Mucosa of stomach (tissue), 1 donor: ENCODE data around the gene GHDC.
"Not testable (repeated sequence)": the region's sequence is repeated elsewhere in the genome, so short reads cannot be mapped to it uniquely, and the experiment has no call there.

Experiments
- H3K27me3 ChIP-seq: one replicate; pipeline ENCODE4 v1.7.0; 2013; ENCODE audit warnings: mild to moderate bottlenecking, low read length; ENCODE audit not compliant: control insufficient read depth, insufficient read depth
- H3K36me3 ChIP-seq: one replicate; pipeline ENCODE4 v1.7.0; 2013; ENCODE audit warnings: low read length; ENCODE audit not compliant: control insufficient read depth, insufficient read depth
- H3K4me1 ChIP-seq: one replicate; pipeline ENCODE4 v1.7.0; 2013; ENCODE audit warnings: mild to moderate bottlenecking, low read length; ENCODE audit not compliant: control insufficient read depth, insufficient read depth
- H3K4me3 ChIP-seq: one replicate; pipeline ENCODE4 v1.7.0; 2013; ENCODE audit warnings: low read length
- H3K9ac ChIP-seq: one replicate; pipeline ENCODE4 v1.7.0; 2013; ENCODE audit warnings: mild to moderate bottlenecking, low read length, moderate library complexity
- H3K9me3 ChIP-seq: one replicate; pipeline ENCODE4 v1.7.0; 2013; ENCODE audit warnings: mild to moderate bottlenecking, low read length, moderate library complexity; ENCODE audit not compliant: control insufficient read depth
- donor health status: Pancreatic carcinoma.

The GHDC gene

DNA sequence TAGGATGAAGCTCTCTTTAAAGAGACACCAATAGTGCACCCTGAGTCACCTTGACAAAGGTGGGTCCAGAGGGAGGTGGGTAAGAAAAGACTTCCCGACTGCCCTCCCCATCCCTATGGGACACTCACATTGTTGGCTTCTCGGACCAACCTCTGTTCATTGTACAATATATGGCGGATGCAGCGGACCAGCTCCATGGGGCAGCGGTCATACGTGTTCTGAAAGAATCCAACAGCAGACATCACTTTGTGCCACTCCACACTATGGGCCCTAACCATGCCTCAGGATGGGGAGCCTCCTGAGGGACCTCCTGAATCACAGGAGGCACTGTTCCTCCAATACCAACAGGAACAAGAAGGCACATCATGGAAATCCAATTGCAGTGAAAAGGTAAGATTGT is 30.4 kb upstream of the GHDC start:
- Histone ChIP-seq H3K4me3 (no peak overlapping the region), H3K27me3 (no peaks in the 10 kb centered on the region), H3K9ac (no peak overlapping the region), H3K36me3 (no peaks in the 10 kb centered on the region), H3K9me3 (no peaks in the 10 kb centered on the region), H3K4me1 (no peaks in the 10 kb centered on the region)

DNA sequence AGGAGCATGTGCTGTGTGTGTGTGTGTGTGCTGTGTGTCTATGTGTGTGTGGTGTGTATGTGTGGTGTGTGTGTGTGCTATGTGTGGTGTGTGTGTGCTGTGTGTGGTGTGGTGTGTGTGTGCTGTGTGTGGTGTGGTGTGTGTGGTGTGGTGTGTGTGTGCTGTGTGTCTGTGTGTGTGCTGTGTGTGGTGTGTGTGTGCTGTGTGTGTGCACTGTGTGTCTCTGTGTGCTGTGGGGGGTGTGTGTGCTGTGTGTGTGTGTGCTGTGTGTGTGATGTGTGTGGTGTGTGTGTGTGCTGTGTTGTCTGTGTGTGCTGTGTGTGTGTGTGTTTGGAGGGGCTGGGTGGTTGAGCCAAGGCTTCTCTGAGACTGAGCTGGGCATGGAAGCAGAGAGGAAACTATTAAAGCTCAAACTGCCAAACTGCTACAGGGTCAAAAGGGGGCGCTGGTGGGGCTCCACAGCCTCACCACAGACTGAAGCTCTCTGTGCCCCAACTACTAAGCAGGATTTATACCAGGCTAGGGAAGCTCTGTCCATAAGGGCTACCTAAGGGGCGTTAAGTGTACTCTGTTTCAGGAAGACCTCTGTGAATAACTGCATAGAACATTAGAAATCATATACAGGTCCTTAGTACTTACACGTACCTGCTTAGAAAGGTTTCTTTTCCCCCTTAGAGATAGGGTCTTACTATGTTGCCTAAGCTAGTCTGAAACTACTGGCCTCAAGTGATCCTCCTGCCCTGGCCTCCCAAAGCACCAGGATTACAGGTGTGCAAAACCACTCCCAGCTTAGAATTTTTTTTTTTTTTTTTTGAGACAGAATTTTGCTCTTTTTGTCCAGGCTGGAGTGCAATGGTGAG is 27.8 kb upstream of the GHDC start:
- no peaks in the 10 kb centered on the region for H3K36me3 ChIP-seq
- no peaks in the 10 kb centered on the region for H3K9me3 ChIP-seq
- H3K4me1 ChIP-seq = no peaks in the 10 kb centered on the region
- H3K27me3 ChIP-seq = no peaks in the 10 kb centered on the region
- H3K4me3 ChIP-seq = no peak overlapping the region
- no peak overlapping the region for H3K9ac ChIP-seq

DNA sequence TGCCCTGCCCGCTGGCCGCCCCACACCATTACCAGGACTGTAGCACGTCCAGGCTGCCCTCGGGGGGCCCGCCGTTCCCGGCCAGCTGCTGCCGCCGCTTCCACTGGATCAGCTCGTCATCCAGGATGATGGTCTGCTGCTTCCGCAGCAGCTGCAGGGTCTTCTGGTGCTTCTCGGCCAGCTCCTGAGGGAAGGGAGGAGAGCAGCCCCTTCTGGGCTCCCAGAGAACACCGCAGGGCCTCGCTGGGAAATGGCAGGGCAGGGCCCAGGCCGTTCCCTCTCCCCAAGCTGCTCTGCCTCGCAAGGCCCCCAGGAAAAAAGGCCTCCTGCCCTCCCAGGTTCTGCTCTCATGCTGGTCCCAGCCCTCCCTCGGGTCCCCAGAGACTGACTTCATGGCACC is 25.0 kb upstream of the GHDC start:
- not testable (repeated sequence) for H3K4me1 ChIP-seq, H3K4me3 ChIP-seq, H3K9me3 ChIP-seq, H3K27me3 ChIP-seq, H3K9ac ChIP-seq, H3K36me3 ChIP-seq

DNA sequence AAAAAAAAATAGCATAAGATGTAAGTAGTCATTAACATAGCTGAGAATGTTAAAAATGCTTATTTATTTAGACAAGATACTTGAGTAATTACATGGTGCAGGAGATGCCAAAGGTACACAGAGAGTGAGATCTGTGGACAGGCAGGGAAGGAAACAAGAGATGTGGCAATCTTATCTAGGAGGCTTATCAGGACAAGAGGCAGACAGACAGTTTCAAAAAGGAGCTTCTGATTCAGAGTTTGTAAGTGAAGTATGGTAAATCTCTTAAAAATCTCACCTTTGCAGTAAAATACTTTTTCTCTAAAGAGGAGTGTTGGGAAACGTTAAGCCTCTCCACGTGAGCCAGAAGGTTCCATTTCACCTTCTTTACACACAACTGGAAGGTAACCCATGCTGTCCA is 19.9 kb upstream of the GHDC start:
- Histone ChIP-seq H3K4me1 (no peaks in the 10 kb centered on the region), H3K4me3 (no peak overlapping the region), H3K9ac (no peak overlapping the region), H3K27me3 (no peaks in the 10 kb centered on the region), H3K9me3 (no peaks in the 10 kb centered on the region), H3K36me3 (peaks cover 3% of the 10 kb centered on the region)

DNA sequence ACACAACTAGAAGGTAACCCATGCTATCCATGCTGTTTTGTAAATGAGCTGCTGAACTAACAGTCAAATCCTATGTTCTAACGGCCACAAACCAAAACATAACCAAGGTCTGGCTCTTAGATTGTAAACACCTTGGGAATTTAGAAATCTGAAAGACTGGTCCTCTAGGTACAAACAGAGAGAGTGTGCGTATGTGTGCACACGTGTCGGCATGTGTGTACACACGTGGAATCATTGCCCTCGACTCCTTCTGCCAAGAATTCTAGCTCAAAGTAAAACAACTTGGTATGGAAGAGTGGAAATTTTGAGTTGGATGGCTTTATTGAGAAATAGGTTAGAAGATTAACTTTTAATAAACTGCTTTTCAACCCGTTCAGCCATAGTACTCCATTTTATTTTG is 18.1 kb upstream of the GHDC start:
- Histone ChIP-seq H3K36me3 (peaks cover 3% of the 10 kb centered on the region), H3K4me3 (no peak overlapping the region), H3K27me3 (no peaks in the 10 kb centered on the region), H3K4me1 (no peaks in the 10 kb centered on the region), H3K9me3 (no peaks in the 10 kb centered on the region), H3K9ac (no peak overlapping the region)

DNA sequence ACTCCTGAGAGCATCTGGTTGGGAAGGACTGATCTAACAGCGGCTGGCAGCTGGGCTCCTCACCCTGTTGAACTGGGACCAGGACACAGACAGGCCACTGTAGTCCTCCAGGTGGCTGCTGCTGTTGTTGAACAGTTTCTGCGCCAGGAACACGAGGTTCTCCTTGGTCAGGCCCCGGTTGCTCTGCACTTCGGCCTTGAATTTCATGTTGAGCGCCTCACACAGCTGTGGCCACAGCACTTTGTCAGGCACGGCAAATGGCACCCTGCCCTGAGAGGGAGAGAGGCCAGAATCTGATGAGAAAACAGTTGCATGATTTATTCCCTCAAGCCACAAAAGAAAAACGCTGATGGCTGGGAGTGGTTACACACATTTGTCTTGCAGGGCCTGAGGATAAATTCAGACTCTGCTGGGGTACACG is 17.6 kb upstream of the GHDC start:
- H3K4me3 ChIP-seq, H3K9ac ChIP-seq, H3K36me3 ChIP-seq, H3K4me1 ChIP-seq, H3K9me3 ChIP-seq, H3K27me3 ChIP-seq: not testable (repeated sequence)

DNA sequence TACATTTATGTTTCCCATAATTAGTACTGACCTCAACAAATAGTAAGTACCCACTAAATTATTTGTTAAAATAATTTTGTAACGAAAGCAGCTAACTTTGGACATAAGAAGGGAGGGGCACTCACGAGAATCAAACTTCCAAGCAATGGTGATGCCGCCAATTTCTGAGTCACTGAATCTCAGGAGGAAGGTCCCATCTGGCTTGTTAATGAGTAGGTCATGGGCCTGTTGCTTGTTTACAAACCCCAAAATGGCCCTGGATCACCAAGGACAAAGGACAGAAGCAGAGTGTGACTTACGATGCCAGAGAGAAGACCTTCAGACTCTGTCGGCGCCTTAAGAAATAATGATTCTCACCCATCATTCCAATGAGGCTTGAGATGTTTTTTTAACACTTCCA is 15.8 kb upstream of the GHDC start:
- H3K4me3 ChIP-seq = no peak overlapping the region
- H3K4me1 ChIP-seq = no peaks in the 10 kb centered on the region
- H3K27me3 ChIP-seq = no peaks in the 10 kb centered on the region
- peaks cover 7% of the 10 kb centered on the region for H3K36me3 ChIP-seq
- no peak overlapping the region for H3K9ac ChIP-seq
- no peaks in the 10 kb centered on the region for H3K9me3 ChIP-seq

DNA sequence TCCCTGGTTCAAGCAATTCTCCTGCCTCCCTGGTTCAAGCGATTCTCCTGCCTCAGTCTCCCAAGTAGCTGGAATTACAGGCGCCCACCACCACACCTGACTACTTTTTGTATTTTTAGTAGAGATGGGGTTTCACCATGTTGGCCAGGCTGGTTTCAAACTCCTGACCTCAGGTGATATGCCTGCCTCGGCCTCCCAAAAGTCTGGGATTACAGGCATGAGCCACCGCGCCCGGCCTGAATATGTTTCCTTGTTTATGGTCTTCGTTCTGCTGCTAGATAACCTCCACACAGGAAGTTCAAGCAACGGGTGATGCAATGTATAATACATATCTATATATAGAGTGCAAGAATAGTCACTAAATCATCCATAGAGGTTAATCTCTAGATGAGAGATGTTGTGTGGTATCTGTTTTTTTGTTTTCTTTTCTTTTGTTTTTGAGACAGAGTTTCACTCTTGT is 11.9 kb upstream of the GHDC start:
- not testable (repeated sequence) for H3K36me3 ChIP-seq, H3K4me1 ChIP-seq, H3K9me3 ChIP-seq, H3K9ac ChIP-seq, H3K4me3 ChIP-seq, H3K27me3 ChIP-seq

DNA sequence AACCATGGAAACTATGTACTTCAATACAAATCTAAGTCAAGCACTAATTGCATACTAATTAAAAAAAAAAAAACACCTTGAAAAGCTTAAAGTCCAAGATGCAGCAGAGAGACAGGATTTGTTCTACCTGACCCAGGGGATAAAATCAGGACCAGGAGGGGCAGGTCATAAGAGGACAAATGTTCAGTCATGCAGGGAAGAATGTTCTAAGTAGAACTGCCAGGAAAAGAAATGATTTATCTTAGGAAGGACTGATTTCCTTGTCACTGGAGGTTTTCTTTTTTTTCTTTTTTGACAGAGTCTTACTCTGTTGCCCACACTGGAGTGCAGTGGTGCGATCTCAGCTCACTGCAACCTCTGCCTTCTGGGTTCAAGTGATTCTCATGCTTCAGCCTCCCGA is 9.1 kb upstream of the GHDC start:
- no peak overlapping the region for H3K9ac ChIP-seq
- peaks cover 3% of the 10 kb centered on the region for H3K36me3 ChIP-seq
- no peaks in the 10 kb centered on the region for H3K9me3 ChIP-seq
- no peak overlapping the region for H3K4me3 ChIP-seq
- peaks cover 17% of the 10 kb centered on the region for H3K4me1 ChIP-seq
- H3K27me3 ChIP-seq = no peaks in the 10 kb centered on the region

DNA sequence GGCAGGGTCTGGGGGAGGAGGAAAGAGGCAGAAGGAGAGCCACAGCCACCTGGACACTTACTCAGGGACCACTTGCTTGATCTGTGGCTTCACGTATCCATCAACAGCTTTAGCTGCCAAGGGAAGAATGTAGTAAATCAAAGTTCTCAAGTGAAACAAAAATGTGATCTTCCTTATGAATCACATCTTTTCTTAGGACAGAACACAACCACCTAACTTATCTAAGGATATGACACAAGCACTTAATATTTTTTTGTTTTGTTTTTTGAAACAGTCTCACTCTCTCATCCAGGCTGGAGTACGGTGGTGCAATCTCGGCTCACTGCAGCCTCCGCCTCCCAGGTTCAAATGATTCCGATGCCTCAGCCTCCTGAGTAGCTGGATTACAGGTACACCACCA is 8.4 kb upstream of the GHDC start:
- Histone ChIP-seq H3K36me3 (peaks cover 3% of the 10 kb centered on the region), H3K4me1 (peaks cover 17% of the 10 kb centered on the region), H3K4me3 (no peak overlapping the region)

DNA sequence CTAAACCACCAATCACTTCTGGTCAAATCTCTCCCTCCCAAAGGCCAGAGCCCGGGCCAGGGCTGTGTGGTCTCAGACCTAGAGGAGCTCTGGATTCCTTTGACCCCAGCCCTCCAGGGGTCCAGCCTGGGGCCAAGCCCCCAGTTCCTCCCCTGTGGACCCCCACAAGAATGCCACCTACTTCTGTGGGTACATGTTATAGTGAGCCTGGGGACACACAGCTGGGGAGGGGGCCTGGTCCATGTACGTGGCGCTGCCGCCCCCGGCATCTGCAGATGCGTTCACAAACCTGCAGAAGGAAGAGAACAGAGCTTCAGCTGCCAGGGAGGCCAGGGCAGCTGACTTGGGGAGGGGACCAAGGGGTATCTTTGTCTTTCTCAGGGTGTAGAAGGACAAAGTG is 7.9 kb upstream of the GHDC start:
- H3K36me3 ChIP-seq = peaks cover 3% of the 10 kb centered on the region
- H3K9me3 ChIP-seq = no peaks in the 10 kb centered on the region
- H3K4me3 ChIP-seq = no peak overlapping the region
- peaks cover 17% of the 10 kb centered on the region for H3K4me1 ChIP-seq
- no peaks in the 10 kb centered on the region for H3K27me3 ChIP-seq
- no peak overlapping the region for H3K9ac ChIP-seq

More for the DNA sequence above, 8.4 kb upstream of the GHDC start:
- Histone ChIP-seq H3K9me3 (no peaks in the 10 kb centered on the region), H3K9ac (no peak overlapping the region), H3K27me3 (no peaks in the 10 kb centered on the region)

DNA sequence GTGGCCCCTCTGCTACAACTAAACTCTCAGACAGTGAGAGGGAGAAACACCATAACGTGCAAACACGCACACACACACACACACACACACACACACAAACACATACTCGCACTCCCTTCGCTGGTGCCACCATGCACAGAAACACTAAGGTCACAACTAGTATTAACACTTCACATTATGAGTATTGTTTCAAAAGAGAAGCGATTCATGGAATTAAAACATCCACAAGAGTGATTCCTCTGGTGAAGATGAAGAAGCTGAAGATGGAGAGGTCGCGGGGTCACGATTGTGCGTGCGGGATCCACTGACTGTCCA is 7.1 kb upstream of the GHDC start:
- H3K36me3 ChIP-seq = peaks cover 3% of the 10 kb centered on the region
- H3K9me3 ChIP-seq = no peaks in the 10 kb centered on the region

More for the DNA sequence above, 7.1 kb upstream of the GHDC start:
- H3K27me3 ChIP-seq = no peaks in the 10 kb centered on the region
- H3K4me1 ChIP-seq = peaks cover 17% of the 10 kb centered on the region
- no peak overlapping the region for H3K9ac ChIP-seq
- H3K4me3 ChIP-seq = no peak overlapping the region
